Endothelial cell of umbilical vein (primary cell): ENCODE measurements around the gene PAFAH2. TPM values are rescaled to one million over a fixed set of nuclear protein-coding genes. Genes with fewer than 3 reads are reported as not detected.

ENCODE experiments used
- BruUV-seq: library from RNA; stranded (reverse); fragments of 400-500 nt; replicated peaks from 2 replicates; lab custom pipeline; 2021; lab: Mats Ljungman, UMichigan
- CTCF ChIA-PET: fragments of 300-600, 350-600 bp; sonication (Branson Sonifier 250); formaldehyde crosslinking; loops from one replicate; lab custom pipeline; 2021; ENCODE audit warnings: antibody characterized with exemption, inconsistent platforms; lab: Charles Lee
- POLR2A ChIA-PET: fragments of 300-600, 350-600 bp; sonication (Branson Sonifier 250); formaldehyde crosslinking; loops from one replicate; lab custom pipeline; 2021; ENCODE audit warnings: antibody characterized with exemption, inconsistent platforms; lab: Charles Lee
- DNase-seq: peaks from one replicate; pipeline ENCODE4 v3.0.0-alpha.2; 2011; ENCODE audit warnings: low read depth, low spot score
- FAIRE-seq: peaks from 2 replicates; lab custom pipeline; 2011; peaks lifted over from hg19 to GRCh38; lab: Jason Lieb, UNC
- H2AFZ ChIP-seq: 2 replicates; pipeline ENCODE4 v1.6.0; 2012; ENCODE audit warnings: low read depth, low read length, control low read depth, inconsistent platforms
- H3K27ac ChIP-seq: 2 replicates; pipeline ENCODE4 v1.5.1; 2011; ENCODE audit warnings: low read depth, mild to moderate bottlenecking, control low read depth, low read length, moderate library complexity; ENCODE audit not compliant: insufficient read depth
- H3K27me3 ChIP-seq, 2 experiments: 2 replicates each; pipeline versions ENCODE4 v1.6.0 to v1.6.1; 2011; ENCODE audit warnings: low read length in 2 of 2, mixed read lengths in 1 of 2; ENCODE audit not compliant: control insufficient read depth in 2 of 2, insufficient read depth in 2 of 2
- H3K36me3 ChIP-seq, 2 experiments: 2 replicates in 1 of 2; 3 replicates in 1 of 2; pipeline ENCODE4 v1.5.1; 2011; ENCODE audit warnings: low read length in 2 of 2, mild to moderate bottlenecking in 1 of 2, moderate library complexity in 1 of 2; ENCODE audit not compliant: control insufficient read depth in 2 of 2, insufficient read depth in 2 of 2; ENCODE audit errors: extremely low read depth in 1 of 2
- H3K4me1 ChIP-seq: 3 replicates; pipeline ENCODE4 v1.5.1; 2011; ENCODE audit warnings: mild to moderate bottlenecking, low read length; ENCODE audit not compliant: control insufficient read depth, insufficient read depth; ENCODE audit errors: extremely low read depth
- H3K4me2 ChIP-seq: 2 replicates; pipeline ENCODE4 v1.6.1; 2011; ENCODE audit warnings: low read length, control low read depth, mixed read lengths; ENCODE audit not compliant: insufficient read depth
- H3K4me3 ChIP-seq, 3 experiments: fragments of 200-600 bp in 1 of 3; sonication (generic), shearing (Covaris generic) in 1 of 3; replicated peaks in 1 of 3; 2 replicates each; pipeline ENCODE4 v1.5.1; 2011 to 2016; ENCODE audit warnings: control low read depth in 3 of 3, low read length in 3 of 3, mild to moderate bottlenecking in 2 of 3, inconsistent platforms in 1 of 3, low read depth in 1 of 3, moderate library complexity in 1 of 3; ENCODE audit not compliant: insufficient read depth in 1 of 3
- H3K79me2 ChIP-seq: 2 replicates; pipeline ENCODE4 v1.6.0; 2012; ENCODE audit warnings: low read length, inconsistent platforms; ENCODE audit not compliant: control insufficient read depth, insufficient read depth
- H3K9ac ChIP-seq: replicated peaks from 2 replicates; pipeline ENCODE3; 2011; ENCODE audit warnings: low read length, control low read depth; ENCODE audit not compliant: insufficient read depth; ENCODE audit errors: extremely low read depth
- H3K9me1 ChIP-seq: replicated peaks from 3 replicates; pipeline ENCODE4 v1.6.0; 2011; ENCODE audit warnings: mild to moderate bottlenecking, low read length; ENCODE audit not compliant: control insufficient read depth, insufficient read depth; ENCODE audit errors: extremely low read depth
- H3K9me3 ChIP-seq: replicated peaks from 2 replicates; pipeline ENCODE4 v1.5.1; 2012; ENCODE audit warnings: low read length, inconsistent platforms; ENCODE audit not compliant: control insufficient read depth, insufficient read depth
- H4K20me1 ChIP-seq: replicated peaks from 2 replicates; pipeline ENCODE3; 2011; ENCODE audit warnings: mild to moderate bottlenecking, low read length; ENCODE audit not compliant: control insufficient read depth, insufficient read depth; ENCODE audit errors: extremely low read depth
- EZH2 ChIP-seq: IDR thresholded peaks from 2 replicates; pipeline ENCODE4 v1.6.1; 2012; ENCODE audit warnings: borderline replicate concordance, low read depth, mild to moderate bottlenecking, moderate library complexity, low read length, inconsistent platforms; ENCODE audit not compliant: severe bottlenecking
- FOS ChIP-seq: IDR thresholded peaks from 2 replicates; pipeline ENCODE4 v1.6.1; 2011; ENCODE audit warnings: mild to moderate bottlenecking, low read length, moderate library complexity, borderline replicate concordance; ENCODE audit not compliant: insufficient read depth
- GATA2 ChIP-seq: IDR thresholded peaks from 2 replicates; pipeline ENCODE4 v1.7.0; 2011; ENCODE audit warnings: low read depth, mild to moderate bottlenecking, moderate library complexity, mixed read lengths, low read length; ENCODE audit not compliant: insufficient read length, insufficient read depth
- JUN ChIP-seq: IDR thresholded peaks from 2 replicates; pipeline ENCODE4 v1.6.1; 2011; ENCODE audit warnings: borderline replicate concordance, low read depth; ENCODE audit not compliant: insufficient read length, insufficient read depth
- MYC ChIP-seq: IDR thresholded peaks from one replicate; pipeline ENCODE4 v1.6.1; 2011; ENCODE audit warnings: mild to moderate bottlenecking, low read depth, low read length
- POLR2A ChIP-seq: IDR thresholded peaks from 2 replicates; pipeline ENCODE4 v1.6.1; 2012; ENCODE audit warnings: low read depth, mild to moderate bottlenecking, control low read depth, low read length
- POLR2AphosphoS5 ChIP-seq: IDR thresholded peaks from 2 replicates; pipeline ENCODE4 v1.6.1; 2012; ENCODE audit warnings: low read depth, mild to moderate bottlenecking, control low read depth, low read length, moderate library complexity; ENCODE audit not compliant: insufficient read depth
- dilution Hi-C: fragments of 300-500 bp; cut with MboI; formaldehyde crosslinking; loops from one replicate; pipeline ENCODE4 v1.15.0; 2019; ENCODE audit warnings: low sequenced_read_pairs; ENCODE audit not compliant: extremely low pct_ligation_motif_present
- intact Hi-C: fragments of 100-400 bp; cut with micrococcal nuclease; formaldehyde crosslinking; loops from one replicate; pipeline ENCODE4 v1.10.0; 2022
- polyA plus RNA-seq, 4 experiments: library from polyadenylated mRNA; depleted of rRNA in 3 of 4; stranded (reverse) in 3 of 4; unstranded in 1 of 4; fragments of >200 nt; gene quantifications; 2 replicates each; pipeline versions ENCODE4 v1.2.1 to v1.2.3, GENCODE V29; 2011 to 2012; ENCODE audit warnings: missing spikeins in 1 of 4
- total RNA-seq: library from RNA; stranded (reverse); gene quantifications from 2 replicates; pipeline ENCODE4 v1.2.3, GENCODE V29; 2021
- TF ChIP-seq, protein P1 (sequence below): IDR thresholded peaks from 2 replicates; pipeline ENCODE4 v1.6.1; 2011; ENCODE audit not compliant: insufficient read depth, insufficient read length
- TF ChIP-seq, protein P2 (sequence below), 2 donors: IDR thresholded peaks; 1 replicate in 1 of 2; 2 replicates in 1 of 2; pipeline ENCODE4 v1.5.1; 2011; ENCODE audit warnings: low read length in 2 of 2, mild to moderate bottlenecking in 2 of 2, moderate library complexity in 2 of 2, control low read depth in 1 of 2, inconsistent platforms in 1 of 2, low read depth in 1 of 2; ENCODE audit not compliant: insufficient read depth in 1 of 2; ENCODE audit errors: extremely low read depth in 1 of 2

Gene PAFAH2
- total and polyA plus RNA-seq, 2 donors (not counting 3 experiments of a cell fraction or from before 2014, with no cell fraction given), result 6.0 to 6.9 TPM

DNA sequence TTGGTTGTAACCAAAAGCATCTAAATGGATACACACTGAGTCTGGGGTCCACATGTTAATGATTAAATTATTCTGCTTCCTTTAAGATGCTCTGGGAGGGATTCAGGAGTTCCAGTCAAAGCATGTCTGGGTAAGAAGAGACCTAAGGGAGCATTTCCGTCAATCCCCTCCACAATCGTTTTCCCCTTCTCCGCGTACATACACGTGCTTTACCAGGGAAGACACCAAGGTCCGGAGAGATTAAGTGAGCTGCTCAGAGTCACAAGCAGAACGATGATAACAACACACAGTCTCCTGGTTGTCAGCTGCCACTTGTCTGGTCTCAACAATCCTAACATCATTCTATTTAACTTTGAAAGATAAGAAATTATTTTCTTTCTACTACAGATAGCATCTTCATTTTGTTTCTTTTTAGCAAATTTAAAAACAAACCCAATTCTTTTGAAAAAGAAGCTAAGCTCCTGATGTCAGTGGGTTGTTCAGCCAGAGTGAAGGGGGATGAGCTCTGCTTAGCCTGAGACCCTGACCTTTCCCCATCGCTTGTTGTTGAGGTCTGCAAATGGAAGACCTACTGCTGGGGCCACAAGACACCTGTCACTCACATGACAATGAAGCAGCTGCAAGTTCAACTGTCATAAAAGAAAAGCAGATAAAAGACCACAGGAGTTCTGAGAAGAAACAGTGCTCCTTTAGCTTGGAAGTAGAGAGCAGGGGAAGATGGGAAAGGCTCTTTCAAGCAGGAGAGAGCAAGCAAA is 4.5 kb downstream of the PAFAH2 start:
- H3K27me3 ChIP-seq, result no peaks in the 10 kb centered on the region
- no peak overlapping the region for H3K4me2 ChIP-seq
- H4K20me1 ChIP-seq, result no peaks in the 10 kb centered on the region
- no peak for DNase-seq
- no peak overlapping the region for H3K4me3 ChIP-seq
- no peak overlapping the region for H3K27ac ChIP-seq
- H3K9me3 ChIP-seq, result no peaks in the 10 kb centered on the region
- no TSS peak for BruUV-seq
- no peak for FAIRE-seq
- H3K36me3 ChIP-seq, result no peaks in the 10 kb centered on the region
- intact Hi-C loops, result no loop called here
- peaks cover 12% of the 10 kb centered on the region for H3K4me1 ChIP-seq
- H3K9me1 ChIP-seq, result no peaks in the 10 kb centered on the region
- no peak overlapping the region for H3K9ac ChIP-seq
- H3K79me2 ChIP-seq, result no peaks in the 10 kb centered on the region
- ChIA-PET CTCF (interaction anchor here (3.6 to 10.2 kb wide), 2 partner anchors 10 to 95 kb away, joined by 10 to 404 read pairs; partner anchors contain the start of gene STMN1), POLR2A (no interaction called here)
- TF ChIP-seq, protein P1, sequence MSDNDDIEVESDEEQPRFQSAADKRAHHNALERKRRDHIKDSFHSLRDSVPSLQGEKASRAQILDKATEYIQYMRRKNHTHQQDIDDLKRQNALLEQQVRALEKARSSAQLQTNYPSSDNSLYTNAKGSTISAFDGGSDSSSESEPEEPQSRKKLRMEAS, result no peak
- TF ChIP-seq GATA2 (no peak), EZH2 (no peak), POLR2AphosphoS5 (no peak), FOS (no peak), POLR2A (no peak), MYC (no peak), JUN (no peak)
- TF ChIP-seq, protein P2, sequence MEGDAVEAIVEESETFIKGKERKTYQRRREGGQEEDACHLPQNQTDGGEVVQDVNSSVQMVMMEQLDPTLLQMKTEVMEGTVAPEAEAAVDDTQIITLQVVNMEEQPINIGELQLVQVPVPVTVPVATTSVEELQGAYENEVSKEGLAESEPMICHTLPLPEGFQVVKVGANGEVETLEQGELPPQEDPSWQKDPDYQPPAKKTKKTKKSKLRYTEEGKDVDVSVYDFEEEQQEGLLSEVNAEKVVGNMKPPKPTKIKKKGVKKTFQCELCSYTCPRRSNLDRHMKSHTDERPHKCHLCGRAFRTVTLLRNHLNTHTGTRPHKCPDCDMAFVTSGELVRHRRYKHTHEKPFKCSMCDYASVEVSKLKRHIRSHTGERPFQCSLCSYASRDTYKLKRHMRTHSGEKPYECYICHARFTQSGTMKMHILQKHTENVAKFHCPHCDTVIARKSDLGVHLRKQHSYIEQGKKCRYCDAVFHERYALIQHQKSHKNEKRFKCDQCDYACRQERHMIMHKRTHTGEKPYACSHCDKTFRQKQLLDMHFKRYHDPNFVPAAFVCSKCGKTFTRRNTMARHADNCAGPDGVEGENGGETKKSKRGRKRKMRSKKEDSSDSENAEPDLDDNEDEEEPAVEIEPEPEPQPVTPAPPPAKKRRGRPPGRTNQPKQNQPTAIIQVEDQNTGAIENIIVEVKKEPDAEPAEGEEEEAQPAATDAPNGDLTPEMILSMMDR (IDR thresholded peaks at IDR 0.05; ENCODE audit: extremely low read depth in 1 of 2, insufficient read depth in 1 of 2, low read depth in 1 of 2, low read length in 2 of 2), result no peak
- no peak overlapping the region for H2AFZ ChIP-seq
- dilution Hi-C loops, result loop anchor here (25.0 kb wide), 1 partner anchor 106 kb away; the partner anchor contains the start of gene PAQR7
